Heart left ventricle (tissue), 13 donors: ENCODE data around the gene EIF3J.

Source experiments
- CTCF ChIP-seq, 12 donors: fragments of 200-600 bp; sonication (generic) in 4 of 12; IDR thresholded peaks; one replicate each; pipeline versions ENCODE4 v1.5.0 to v1.8.0; 2018 to 2022; ENCODE audit warnings: antibody characterized with exemption in 12 of 12, mild to moderate bottlenecking in 5 of 12
- POLR2A ChIP-seq, 2 donors: fragments of 450-650 bp; IDR thresholded peaks; one replicate each; pipeline ENCODE4 v1.6.1; 2017; ENCODE audit warnings: antibody characterized with exemption in 2 of 2, mild to moderate bottlenecking in 2 of 2, moderate library complexity in 2 of 2
- donor health status: ischemic (EF 13 %, LVEDD 7.1; RV severe dilation, severe dysfunction).
- donor health status: DM: no; HTN: yes; CAD: no.
- donor health status: DM: no; HTN: no; CAD: no.
- donor health status: ischemic (EF 25% LVEDD 6.9; RV normal size, moderate dysfunction).
- donor health status: ischemic (EF 25% LVEDD 5.7; RV mildly dilated, moderate dysfunction).
- donor health status: ischemic (EF 35%, LVEDD 5.7; RV mildly dilated, moderate dysfunction).
- donor health status: nonischemic (EF 11% LVEDD 7.7; RV severe dilation, severe dysfunction).
- donor health status: DM: yes; HTN: yes; CAD: no.
- donor health status: PGD.
- donor health status: ischemic (EF 29% LVEDD 5.4; RV normal size, mild dysfunction).
- donor health status: nonischemic (EF 23%, LVEDD 6.1; RV moderate dilation, normal function).

- TF ChIP-seq CTCF (IDR thresholded peaks at IDR 0.05) (no peak), POLR2A (IDR thresholded peaks at IDR 0.05) (no peak)
Observed at GRCh38 chr15:44489464-44489863, 47.5 kb upstream of the EIF3J start.
